Activated CD8-positive, alpha-beta memory T cell treated with anti-CD3 and anti-CD28 coated beads, Interleukin-2, amount 50 U/mL, for 4 hours (primary cell): Measurements from ENCODE around the gene C9orf43.
"Not testable (repeated sequence)": the region's sequence is repeated elsewhere in the genome, so short reads cannot be mapped to it uniquely, and the experiment has no call there.

Experiments
- DNase-seq: peaks from one replicate; pipeline ENCODE4 v3.0.0-alpha.2; 2020

Gene C9orf43

GRCh38 chr9:113381909-113382411 lies 28.6 kb upstream of the C9orf43 start:
- no peak for DNase-seq

- DNase-seq = no peak
Observed at GRCh38 chr9:113386571-113387393, 23.8 kb upstream of the C9orf43 start.

- DNase-seq = no peak
Observed at GRCh38 chr9:113387560-113388230, 22.9 kb upstream of the C9orf43 start.

GRCh38 chr9:113388833-113389232 lies 21.7 kb upstream of the C9orf43 start:
- no peak for DNase-seq

- no peak for DNase-seq
Observed at GRCh38 chr9:113389451-113389850, 21.1 kb upstream of the C9orf43 start.

GRCh38 chr9:113390192-113390960 lies 20.2 kb upstream of the C9orf43 start:
- DNase-seq = no peak

- no peak for DNase-seq
Observed at GRCh38 chr9:113391917-113392316, 18.6 kb upstream of the C9orf43 start.

- no peak for DNase-seq
Observed at GRCh38 chr9:113393281-113393680, 17.3 kb upstream of the C9orf43 start.

- no peak for DNase-seq
Observed at GRCh38 chr9:113395000-113395861, 15.3 kb upstream of the C9orf43 start.

- no peak for DNase-seq
Observed at GRCh38 chr9:113397203-113397631, 13.3 kb upstream of the C9orf43 start.

GRCh38 chr9:113398796-113399195 lies 11.8 kb upstream of the C9orf43 start:
- DNase-seq = no peak

- no peak for DNase-seq
Observed at GRCh38 chr9:113399646-113400200, 10.8 kb upstream of the C9orf43 start.

GRCh38 chr9:113401027-113401792 lies 9.3 kb upstream of the C9orf43 start, which contains the start of gene ALAD:
Gene ALAD, minus strand, starts transcription at chr9:113401284. Its CDS starts 7,725 bp downstream, at chr9:113393559.
- peak; percentile 100 for DNase-seq

- no peak for DNase-seq
Observed at GRCh38 chr9:113403646-113404045, 6.9 kb upstream of the C9orf43 start.

- DNase-seq = not testable (repeated sequence)
Observed at GRCh38 chr9:113406353-113406752, 4.2 kb upstream of the C9orf43 start.

GRCh38 chr9:113406873-113407511 lies 3.6 kb upstream of the C9orf43 start:
- peak; percentile 51 for DNase-seq

- no peak for DNase-seq
Observed at GRCh38 chr9:113409481-113409880, 1.1 kb upstream of the C9orf43 start.

- DNase-seq = no peak
Observed at GRCh38 chr9:113409883-113410206, 702 bp upstream of the C9orf43 start.

GRCh38 chr9:113416149-113416721 lies 5.7 kb downstream of the C9orf43 start:
- DNase-seq = no peak

GRCh38 chr9:113417370-113417769 lies 6.8 kb downstream of the C9orf43 start:
- no peak for DNase-seq
